WTC11 (cell line): ENCODE data around the gene ENTHD1.

Experiments used
- ESRRA ChIP-seq: sonication (generic); formaldehyde crosslinking; IDR thresholded peaks from 2 replicates; pipeline ENCODE4 v1.8.1; 2022; ENCODE audit warnings: mild to moderate bottlenecking, missing genetic modification reagents, borderline replicate concordance
- ETV6 ChIP-seq: sonication (generic); formaldehyde crosslinking; IDR thresholded peaks from 2 replicates; pipeline ENCODE4 v1.8.1; 2022; ENCODE audit warnings: mild to moderate bottlenecking, missing genetic modification reagents
- FOXK1 ChIP-seq: sonication (generic); formaldehyde crosslinking; IDR thresholded peaks from 2 replicates; pipeline ENCODE4 v1.8.0; 2022; ENCODE audit warnings: mild to moderate bottlenecking, moderate library complexity, missing genetic modification reagents
- GRHL2 ChIP-seq: fragments of 250-450 bp; sonication (Bioruptor Pico); IDR thresholded peaks from 2 replicates; pipeline ENCODE4 v1.8.0; 2022; ENCODE audit warnings: mild to moderate bottlenecking, moderate library complexity; ENCODE audit not compliant: insufficient replicate concordance, severe bottlenecking
- HMGA2 ChIP-seq: fragments of 250-450 bp; sonication (Bioruptor Pico); IDR thresholded peaks from 2 replicates; pipeline ENCODE4 v1.4.0; 2021; ENCODE audit warnings: mild to moderate bottlenecking, moderate library complexity
- NFATC4 ChIP-seq: fragments of 250-450 bp; sonication (Bioruptor Pico); IDR thresholded peaks from 2 replicates; pipeline ENCODE4 v1.9.0; 2021; ENCODE audit warnings: mild to moderate bottlenecking
- NFYB ChIP-seq: sonication (generic); formaldehyde crosslinking; conservative IDR thresholded peaks from 2 replicates; pipeline ENCODE4 v1.8.0; 2022; ENCODE audit warnings: low read depth, missing genetic modification reagents
- TP53 ChIP-seq: sonication (generic); formaldehyde crosslinking; IDR thresholded peaks from 2 replicates; pipeline ENCODE4 v1.8.1; 2023; ENCODE audit warnings: mild to moderate bottlenecking, missing genetic modification reagents
- ZBTB21 ChIP-seq: sonication (generic); formaldehyde crosslinking; IDR thresholded peaks from 2 replicates; pipeline ENCODE4 v1.8.1; 2023; ENCODE audit warnings: mild to moderate bottlenecking, missing genetic modification reagents, borderline replicate concordance
- TF ChIP-seq, protein P1 (sequence below): sonication (generic); formaldehyde crosslinking; IDR thresholded peaks from 2 replicates; pipeline ENCODE4 v1.8.1; 2023; ENCODE audit warnings: mild to moderate bottlenecking, missing genetic modification reagents, moderate library complexity
- TF ChIP-seq, protein P2 (sequence below): fragments of 200-600 bp; IDR thresholded peaks from 2 replicates; pipeline ENCODE4 v1.8.0; 2022; ENCODE audit warnings: antibody characterized with exemption
- TF ChIP-seq, protein P3 (sequence below): sonication (generic); formaldehyde crosslinking; IDR thresholded peaks from 2 replicates; pipeline ENCODE4 v1.8.1; 2022; ENCODE audit warnings: mild to moderate bottlenecking, missing genetic modification reagents, moderate library complexity, borderline replicate concordance
- TF ChIP-seq, protein P4 (sequence below): sonication (generic); formaldehyde crosslinking; IDR thresholded peaks from 2 replicates; pipeline ENCODE4 v1.8.0; 2022; ENCODE audit warnings: mild to moderate bottlenecking, missing genetic modification reagents
- TF ChIP-seq, protein P5 (sequence below): sonication (generic); formaldehyde crosslinking; conservative IDR thresholded peaks from 2 replicates; pipeline ENCODE4 v1.8.1; 2022; ENCODE audit warnings: mild to moderate bottlenecking, missing genetic modification reagents

DNA sequence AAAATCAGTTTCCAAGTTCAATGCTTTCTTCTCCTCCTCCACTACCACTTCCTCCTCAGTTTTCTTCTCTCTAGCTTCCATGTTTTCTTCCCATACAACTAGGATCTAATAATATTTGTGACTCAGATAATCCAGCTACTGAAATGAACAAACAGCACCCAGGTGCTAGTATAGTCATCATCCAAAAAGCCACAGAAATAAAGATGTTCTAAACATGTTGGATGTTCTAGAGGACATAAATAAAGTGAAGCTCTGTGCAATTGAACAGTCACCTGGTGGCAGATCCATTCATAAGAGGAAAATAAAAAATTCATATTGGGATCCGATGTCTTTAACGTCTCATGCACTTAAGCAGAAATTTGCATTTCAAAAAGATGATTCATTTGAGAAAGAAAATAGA is 142.8 kb downstream of the ENTHD1 start:
- TF ChIP-seq HMGA2 (CRISPR knock-in tag) = no peak
- TF ChIP-seq, protein P1, sequence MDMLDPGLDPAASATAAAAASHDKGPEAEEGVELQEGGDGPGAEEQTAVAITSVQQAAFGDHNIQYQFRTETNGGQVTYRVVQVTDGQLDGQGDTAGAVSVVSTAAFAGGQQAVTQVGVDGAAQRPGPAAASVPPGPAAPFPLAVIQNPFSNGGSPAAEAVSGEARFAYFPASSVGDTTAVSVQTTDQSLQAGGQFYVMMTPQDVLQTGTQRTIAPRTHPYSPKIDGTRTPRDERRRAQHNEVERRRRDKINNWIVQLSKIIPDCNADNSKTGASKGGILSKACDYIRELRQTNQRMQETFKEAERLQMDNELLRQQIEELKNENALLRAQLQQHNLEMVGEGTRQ = no peak
- TF ChIP-seq, protein P2, sequence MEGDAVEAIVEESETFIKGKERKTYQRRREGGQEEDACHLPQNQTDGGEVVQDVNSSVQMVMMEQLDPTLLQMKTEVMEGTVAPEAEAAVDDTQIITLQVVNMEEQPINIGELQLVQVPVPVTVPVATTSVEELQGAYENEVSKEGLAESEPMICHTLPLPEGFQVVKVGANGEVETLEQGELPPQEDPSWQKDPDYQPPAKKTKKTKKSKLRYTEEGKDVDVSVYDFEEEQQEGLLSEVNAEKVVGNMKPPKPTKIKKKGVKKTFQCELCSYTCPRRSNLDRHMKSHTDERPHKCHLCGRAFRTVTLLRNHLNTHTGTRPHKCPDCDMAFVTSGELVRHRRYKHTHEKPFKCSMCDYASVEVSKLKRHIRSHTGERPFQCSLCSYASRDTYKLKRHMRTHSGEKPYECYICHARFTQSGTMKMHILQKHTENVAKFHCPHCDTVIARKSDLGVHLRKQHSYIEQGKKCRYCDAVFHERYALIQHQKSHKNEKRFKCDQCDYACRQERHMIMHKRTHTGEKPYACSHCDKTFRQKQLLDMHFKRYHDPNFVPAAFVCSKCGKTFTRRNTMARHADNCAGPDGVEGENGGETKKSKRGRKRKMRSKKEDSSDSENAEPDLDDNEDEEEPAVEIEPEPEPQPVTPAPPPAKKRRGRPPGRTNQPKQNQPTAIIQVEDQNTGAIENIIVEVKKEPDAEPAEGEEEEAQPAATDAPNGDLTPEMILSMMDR = no peak
- TF ChIP-seq ZBTB21 (CRISPR knock-in tag) = no peak
- TF ChIP-seq, protein P3, sequence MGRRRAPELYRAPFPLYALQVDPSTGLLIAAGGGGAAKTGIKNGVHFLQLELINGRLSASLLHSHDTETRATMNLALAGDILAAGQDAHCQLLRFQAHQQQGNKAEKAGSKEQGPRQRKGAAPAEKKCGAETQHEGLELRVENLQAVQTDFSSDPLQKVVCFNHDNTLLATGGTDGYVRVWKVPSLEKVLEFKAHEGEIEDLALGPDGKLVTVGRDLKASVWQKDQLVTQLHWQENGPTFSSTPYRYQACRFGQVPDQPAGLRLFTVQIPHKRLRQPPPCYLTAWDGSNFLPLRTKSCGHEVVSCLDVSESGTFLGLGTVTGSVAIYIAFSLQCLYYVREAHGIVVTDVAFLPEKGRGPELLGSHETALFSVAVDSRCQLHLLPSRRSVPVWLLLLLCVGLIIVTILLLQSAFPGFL (CRISPR knock-in tag) = no peak
- TF ChIP-seq, protein P4, sequence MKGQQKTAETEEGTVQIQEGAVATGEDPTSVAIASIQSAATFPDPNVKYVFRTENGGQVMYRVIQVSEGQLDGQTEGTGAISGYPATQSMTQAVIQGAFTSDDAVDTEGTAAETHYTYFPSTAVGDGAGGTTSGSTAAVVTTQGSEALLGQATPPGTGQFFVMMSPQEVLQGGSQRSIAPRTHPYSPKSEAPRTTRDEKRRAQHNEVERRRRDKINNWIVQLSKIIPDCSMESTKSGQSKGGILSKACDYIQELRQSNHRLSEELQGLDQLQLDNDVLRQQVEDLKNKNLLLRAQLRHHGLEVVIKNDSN = no peak
- TF ChIP-seq, protein P5, sequence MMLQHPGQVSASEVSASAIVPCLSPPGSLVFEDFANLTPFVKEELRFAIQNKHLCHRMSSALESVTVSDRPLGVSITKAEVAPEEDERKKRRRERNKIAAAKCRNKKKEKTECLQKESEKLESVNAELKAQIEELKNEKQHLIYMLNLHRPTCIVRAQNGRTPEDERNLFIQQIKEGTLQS (CRISPR knock-in tag) = no peak
- TF ChIP-seq NFYB (CRISPR knock-in tag) = no peak
- TF ChIP-seq ESRRA = no peak
- no peak for TF ChIP-seq NFATC4 (CRISPR knock-in tag)
- TF ChIP-seq ETV6 (CRISPR knock-in tag) = no peak
- no peak for TF ChIP-seq GRHL2 (CRISPR knock-in tag)
- no peak for TF ChIP-seq TP53
- no peak for TF ChIP-seq FOXK1 (CRISPR knock-in tag)
